NT2/D1 (cell line): Measurements from ENCODE around the gene CYP4F8.

ENCODE experiments used
- SUZ12 ChIP-seq: IDR thresholded peaks from 2 replicates; pipeline ENCODE4 v1.6.1; 2011; ENCODE audit not compliant: insufficient read length, insufficient read depth; ENCODE audit errors: extremely low read depth
- YY1 ChIP-seq: IDR thresholded peaks from 2 replicates; pipeline ENCODE4 v1.6.1; 2011; ENCODE audit not compliant: insufficient read length, insufficient read depth
- ZNF274 ChIP-seq: IDR thresholded peaks from 2 replicates; pipeline ENCODE4 v1.6.1; 2011; ENCODE audit warnings: mild to moderate bottlenecking, low read depth, low read length

DNA sequence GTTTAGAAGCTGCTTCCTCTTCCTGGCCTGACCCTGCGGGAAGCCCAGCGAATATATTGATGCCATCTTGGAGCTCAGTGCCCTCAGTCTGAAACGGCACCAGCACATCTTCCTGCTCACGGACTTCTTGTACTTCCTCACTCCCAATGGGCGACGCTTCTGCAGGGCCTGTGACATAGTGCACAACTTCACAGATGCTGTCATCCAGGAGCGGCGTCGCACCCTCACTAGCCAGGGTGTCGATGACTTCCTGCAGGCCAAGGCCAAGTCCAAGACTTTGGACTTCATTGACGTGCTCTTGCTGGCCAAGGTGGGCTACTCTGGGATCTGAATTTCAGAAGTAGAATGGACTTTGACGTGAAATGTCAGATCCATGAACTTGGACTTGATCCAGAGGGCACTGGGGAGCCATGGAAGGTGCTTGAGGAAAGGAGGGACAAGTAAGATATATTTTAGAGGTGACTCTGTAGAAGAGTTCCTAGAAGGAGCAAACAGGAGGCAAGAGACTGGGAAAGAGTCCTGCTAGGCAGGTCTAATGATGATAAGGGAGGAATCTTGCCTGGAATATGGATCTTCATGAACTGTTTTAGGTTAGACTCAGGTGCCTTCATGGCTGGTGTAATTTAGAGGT is 38.4 kb upstream of the CYP4F8 start:
- TF ChIP-seq ZNF274 (no peak), YY1 (no peak), SUZ12 (no peak)
